HG03571 (cell line): ENCODE measurements around the gene COL15A1.

Experiments
- ATAC-seq: cut with Tn5 transposase; IDR thresholded peaks from one replicate; pipeline ENCODE4 v1.9.1; 2021; ENCODE audit not compliant: unreplicated experiment

Gene COL15A1

GRCh38 chr9:98915599-98915998, 28.1 kb upstream of the COL15A1 start:
- no peak for ATAC-seq

GRCh38 chr9:98916660-98917059, 27.0 kb upstream of the COL15A1 start:
- no peak for ATAC-seq

- no peak for ATAC-seq
Measured at GRCh38 chr9:98917746-98918487, 25.8 kb upstream of the COL15A1 start.

- ATAC-seq = no peak
Measured at GRCh38 chr9:98921732-98922131, 22.0 kb upstream of the COL15A1 start.

- ATAC-seq = no peak
Measured at GRCh38 chr9:98922721-98923435, 20.8 kb upstream of the COL15A1 start.

GRCh38 chr9:98923451-98924123, 20.1 kb upstream of the COL15A1 start:
- ATAC-seq = no peak

- ATAC-seq = no peak
Measured at GRCh38 chr9:98924946-98925820, 18.5 kb upstream of the COL15A1 start.

- no peak for ATAC-seq
Measured at GRCh38 chr9:98925956-98926355, 17.8 kb upstream of the COL15A1 start.

GRCh38 chr9:98927724-98928123, 16.0 kb upstream of the COL15A1 start:
- ATAC-seq = no peak

- ATAC-seq = no peak
Measured at GRCh38 chr9:98929071-98929470, 14.6 kb upstream of the COL15A1 start.

- no peak for ATAC-seq
Measured at GRCh38 chr9:98929895-98930341, 13.8 kb upstream of the COL15A1 start.

- ATAC-seq = no peak
Measured at GRCh38 chr9:98930792-98931191, 12.9 kb upstream of the COL15A1 start.

- ATAC-seq = no peak
Measured at GRCh38 chr9:98931600-98932389, 11.9 kb upstream of the COL15A1 start.

GRCh38 chr9:98933185-98933584, 10.5 kb upstream of the COL15A1 start:
- no peak for ATAC-seq

GRCh38 chr9:98933890-98934289, 9.8 kb upstream of the COL15A1 start:
- no peak for ATAC-seq

- no peak for ATAC-seq
Measured at GRCh38 chr9:98935071-98935505, 8.6 kb upstream of the COL15A1 start.

- no peak for ATAC-seq
Measured at GRCh38 chr9:98940276-98940675, 3.4 kb upstream of the COL15A1 start.

GRCh38 chr9:98941946-98942523, 1.7 kb upstream of the COL15A1 start:
- no peak for ATAC-seq

GRCh38 chr9:98942906-98943681, 613 bp upstream of the COL15A1 start:
- ATAC-seq = no peak
